SK-N-MC (cell line): ENCODE measurements around the gene JAK1.

Experiments used
- EZH2 ChIP-seq: fragments of 200-600 bp; sonication (generic); IDR thresholded peaks from one replicate; pipeline ENCODE4 v1.6.1; 2017; ENCODE audit warnings: antibody characterized with exemption
- POLR2AphosphoS5 ChIP-seq: IDR thresholded peaks from 2 replicates; pipeline ENCODE4 v1.6.1; 2012; ENCODE audit warnings: mild to moderate bottlenecking, low read depth, low read length, borderline replicate concordance

DNA sequence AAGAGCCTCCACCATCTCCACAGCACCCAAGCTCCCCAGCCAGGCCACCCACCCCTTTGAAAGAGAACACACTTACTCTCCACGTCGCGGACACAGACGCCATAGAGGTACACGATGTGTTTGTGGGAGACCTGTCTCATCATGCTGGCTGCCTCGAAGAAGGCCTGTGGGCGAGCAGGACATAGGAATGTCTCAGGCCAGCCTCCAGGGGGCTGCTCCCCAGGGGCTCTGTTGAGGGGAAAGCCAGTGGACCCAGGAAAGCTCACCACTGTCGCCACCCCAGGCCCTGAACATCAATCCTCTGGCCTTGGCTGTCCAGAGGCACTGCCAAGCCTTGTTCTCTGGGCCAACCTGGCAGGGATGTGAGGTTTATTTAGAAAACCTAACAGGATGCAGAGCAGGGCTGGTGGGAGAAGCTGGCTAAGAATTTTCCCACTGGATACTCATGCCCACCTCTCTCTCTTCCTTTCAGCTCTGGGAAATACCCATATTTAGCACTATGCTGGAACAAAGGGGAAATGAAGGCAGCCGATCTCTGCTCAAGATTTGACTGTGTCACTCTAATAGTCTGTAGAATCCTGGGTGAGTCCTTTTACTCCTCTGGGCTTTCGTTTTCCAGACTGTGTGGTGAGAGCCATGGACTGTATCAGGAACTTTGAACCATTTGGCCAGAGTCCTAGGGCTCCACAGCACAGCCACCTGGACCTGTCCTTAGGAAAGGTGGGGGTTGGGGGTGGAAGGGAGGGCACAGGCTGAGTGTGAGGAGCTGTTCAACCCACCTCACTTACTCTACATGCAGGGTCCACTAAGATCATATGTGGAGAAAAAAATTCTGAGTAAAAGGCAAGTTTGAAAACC lies 119.5 kb downstream of the JAK1 start:
- TF ChIP-seq EZH2 (no peak), POLR2AphosphoS5 (no peak)
